Upper lobe of right lung (tissue), 1 donor: ENCODE results near the gene GALNT18. TPM values are rescaled to one million over a fixed set of nuclear protein-coding genes. Genes with fewer than 3 reads are reported as not detected.

Experiments
- ATAC-seq: fragments of 200-7000 bp; cut with Tn5 transposase; one replicate; pipeline ENCODE4 v1.9.1; 2020; ENCODE audit warnings: mild to moderate bottlenecking, moderate library complexity
- DNase-seq: peaks from one replicate; pipeline ENCODE4 v3.0.0-alpha.2; 2020
- H3K27ac ChIP-seq: fragments of 200-600 bp; one replicate; pipeline ENCODE4 v1.8.0; 2022
- H3K27me3 ChIP-seq: fragments of 200-600 bp; one replicate; pipeline ENCODE4 v1.8.0; 2022; ENCODE audit warnings: mild to moderate bottlenecking
- H3K36me3 ChIP-seq: fragments of 200-600 bp; one replicate; pipeline ENCODE4 v1.8.0; 2022
- H3K4me1 ChIP-seq: fragments of 200-600 bp; one replicate; pipeline ENCODE4 v1.8.0; 2022
- H3K4me3 ChIP-seq: fragments of 200-600 bp; one replicate; pipeline ENCODE4 v1.8.0; 2022; ENCODE audit warnings: mild to moderate bottlenecking
- H3K9me3 ChIP-seq: fragments of 200-600 bp; one replicate; pipeline ENCODE4 v1.8.0; 2022
- intact Hi-C: fragments of 100-400 bp; cut with DNase I; formaldehyde crosslinking; loops from one replicate; pipeline ENCODE4 v1.11.0; 2022
- total RNA-seq: library from RNA; stranded (reverse); fragmentation: NEBNext Ultra II Directional; extraction: Animal tissue kit (Norgen Biotek cat#: 25700); gene quantifications from one replicate; pipeline ENCODE4 v1.2.1, GENCODE V29; 2021
- TF ChIP-seq, protein P1 (sequence below): fragments of 200-600 bp; IDR thresholded peaks from one replicate; pipeline ENCODE4 v1.8.0; 2022; ENCODE audit warnings: antibody characterized with exemption
- donor health status: DM: no; HTN: yes; CAD: no; lungs with severe emphysema.

GALNT18 gene
- total RNA-seq, 1 donor from 2014 or later = 55.5 TPM

DNA sequence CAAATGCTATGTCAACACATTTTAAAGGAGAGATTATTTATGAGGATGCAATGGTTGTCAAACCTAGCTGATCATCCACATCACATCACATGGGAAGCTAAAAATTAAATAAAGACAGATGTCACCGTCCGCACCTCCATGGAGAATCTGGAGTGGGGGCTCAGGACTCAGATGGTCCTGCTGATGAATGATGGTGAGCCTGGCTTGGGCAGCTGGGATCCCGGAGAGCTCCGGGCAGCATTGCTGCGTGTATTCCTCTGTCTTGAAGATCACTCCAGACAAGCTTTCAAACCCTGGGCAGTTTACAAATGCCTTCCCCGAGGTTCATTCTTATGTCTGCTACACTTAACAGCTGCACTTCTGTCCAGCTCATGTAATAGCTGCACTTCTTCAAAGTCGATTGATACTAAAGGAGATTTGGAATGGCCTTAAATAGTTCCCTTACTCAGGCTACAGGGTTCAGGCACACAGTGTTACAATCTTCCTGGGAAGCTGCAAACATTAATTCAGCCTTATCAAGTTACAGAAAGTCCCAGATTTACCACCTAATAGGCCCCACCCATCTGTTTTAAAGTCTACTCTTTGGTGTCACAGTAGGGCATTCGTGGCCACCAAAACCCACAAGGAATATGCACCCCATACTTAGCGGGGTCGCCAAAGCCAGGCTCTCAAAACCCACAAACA lies 234.0 kb downstream of the GALNT18 start:
- Histone ChIP-seq H3K27me3 (no peaks in the 10 kb centered on the region), H3K4me3 (no peak overlapping the region), H3K9me3 (no peaks in the 10 kb centered on the region), H3K4me1 (peaks cover 4% of the 10 kb centered on the region), H3K36me3 (no peaks in the 10 kb centered on the region), H3K27ac (no peak overlapping the region)
- DNase-seq (no peak), ATAC-seq (no peak)
- TF ChIP-seq, protein P1, sequence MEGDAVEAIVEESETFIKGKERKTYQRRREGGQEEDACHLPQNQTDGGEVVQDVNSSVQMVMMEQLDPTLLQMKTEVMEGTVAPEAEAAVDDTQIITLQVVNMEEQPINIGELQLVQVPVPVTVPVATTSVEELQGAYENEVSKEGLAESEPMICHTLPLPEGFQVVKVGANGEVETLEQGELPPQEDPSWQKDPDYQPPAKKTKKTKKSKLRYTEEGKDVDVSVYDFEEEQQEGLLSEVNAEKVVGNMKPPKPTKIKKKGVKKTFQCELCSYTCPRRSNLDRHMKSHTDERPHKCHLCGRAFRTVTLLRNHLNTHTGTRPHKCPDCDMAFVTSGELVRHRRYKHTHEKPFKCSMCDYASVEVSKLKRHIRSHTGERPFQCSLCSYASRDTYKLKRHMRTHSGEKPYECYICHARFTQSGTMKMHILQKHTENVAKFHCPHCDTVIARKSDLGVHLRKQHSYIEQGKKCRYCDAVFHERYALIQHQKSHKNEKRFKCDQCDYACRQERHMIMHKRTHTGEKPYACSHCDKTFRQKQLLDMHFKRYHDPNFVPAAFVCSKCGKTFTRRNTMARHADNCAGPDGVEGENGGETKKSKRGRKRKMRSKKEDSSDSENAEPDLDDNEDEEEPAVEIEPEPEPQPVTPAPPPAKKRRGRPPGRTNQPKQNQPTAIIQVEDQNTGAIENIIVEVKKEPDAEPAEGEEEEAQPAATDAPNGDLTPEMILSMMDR = no peak
- intact Hi-C loops = no loop called here

DNA sequence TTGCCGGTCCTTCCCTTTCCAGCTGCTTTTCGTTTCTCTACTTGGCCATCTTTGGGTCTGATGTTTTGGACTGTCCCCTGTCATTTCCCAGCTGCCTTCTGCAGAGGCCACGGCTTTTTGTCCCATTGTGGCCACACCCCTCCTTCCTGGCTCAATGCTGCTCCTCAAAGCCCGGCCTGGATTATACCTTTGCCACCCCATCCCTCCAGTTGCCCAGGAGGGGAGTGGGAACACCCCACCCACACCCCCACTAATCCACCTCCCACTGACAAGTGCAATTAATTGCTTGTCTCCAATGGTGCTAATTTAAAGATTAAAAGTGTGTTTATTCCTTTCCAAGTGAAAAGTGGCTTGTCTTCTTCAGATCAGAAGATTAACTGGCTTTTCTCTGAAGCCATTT lies 234.6 kb downstream of the GALNT18 start:
- Histone ChIP-seq H3K9me3 (no peaks in the 10 kb centered on the region), H3K4me3 (no peak overlapping the region), H3K36me3 (no peaks in the 10 kb centered on the region), H3K27ac (no peak overlapping the region), H3K27me3 (no peaks in the 10 kb centered on the region), H3K4me1 (peaks cover 4% of the 10 kb centered on the region)
- intact Hi-C loops = no loop called here
- TF ChIP-seq, protein P1 = no peak
- no peak for ATAC-seq
- no peak for DNase-seq

DNA sequence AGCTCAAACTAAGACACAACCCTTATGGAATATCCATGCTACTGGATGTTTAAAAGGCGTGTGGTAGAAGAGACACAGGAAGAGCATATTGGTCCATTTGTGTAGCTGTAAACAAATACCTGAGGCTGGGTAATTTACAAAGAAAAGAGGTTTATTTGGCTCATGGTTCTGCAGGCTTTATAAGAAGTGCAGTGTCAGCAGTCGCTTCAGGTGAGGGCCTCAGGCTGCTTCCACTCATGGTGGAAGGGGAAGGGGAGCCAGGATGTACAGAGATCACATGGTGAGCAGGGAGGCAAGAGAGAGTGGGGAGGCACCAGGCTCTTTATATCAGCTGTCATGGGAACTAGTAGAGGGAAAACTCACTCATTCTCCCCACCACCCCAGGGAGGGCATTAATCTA lies 237.0 kb downstream of the GALNT18 start:
- Histone ChIP-seq H3K27ac (no peak overlapping the region), H3K9me3 (no peaks in the 10 kb centered on the region), H3K4me1 (peaks cover 4% of the 10 kb centered on the region), H3K4me3 (no peak overlapping the region), H3K27me3 (no peaks in the 10 kb centered on the region), H3K36me3 (no peaks in the 10 kb centered on the region)
- no peak for DNase-seq
- TF ChIP-seq, protein P1 = no peak
- no peak for ATAC-seq
- intact Hi-C loops = no loop called here

DNA sequence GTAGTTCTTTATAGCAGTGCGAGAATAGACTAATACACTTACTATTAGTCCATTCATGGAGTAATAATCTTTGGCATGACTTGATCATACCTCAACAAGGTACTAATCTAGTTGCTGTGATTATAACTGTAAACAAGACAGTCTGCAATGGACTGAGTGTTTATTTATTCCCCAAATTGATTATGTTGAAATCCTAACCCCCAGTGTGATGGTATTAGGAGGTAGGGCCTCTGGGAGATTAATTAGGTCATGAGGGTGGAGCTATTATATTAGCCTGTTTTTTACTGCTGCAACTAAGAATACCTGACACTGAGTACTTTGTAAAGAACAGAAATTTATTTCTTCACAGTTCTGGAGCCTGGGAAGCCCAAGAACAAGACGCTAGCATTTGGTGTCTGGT lies 237.8 kb downstream of the GALNT18 start:
- Histone ChIP-seq H3K27me3 (no peaks in the 10 kb centered on the region), H3K9me3 (no peaks in the 10 kb centered on the region), H3K36me3 (no peaks in the 10 kb centered on the region), H3K4me3 (no peak overlapping the region), H3K27ac (no peak overlapping the region), H3K4me1 (peaks cover 4% of the 10 kb centered on the region)
- DNase-seq (no peak), ATAC-seq (no peak)
- intact Hi-C loops = no loop called here
- TF ChIP-seq, protein P1 = no peak

DNA sequence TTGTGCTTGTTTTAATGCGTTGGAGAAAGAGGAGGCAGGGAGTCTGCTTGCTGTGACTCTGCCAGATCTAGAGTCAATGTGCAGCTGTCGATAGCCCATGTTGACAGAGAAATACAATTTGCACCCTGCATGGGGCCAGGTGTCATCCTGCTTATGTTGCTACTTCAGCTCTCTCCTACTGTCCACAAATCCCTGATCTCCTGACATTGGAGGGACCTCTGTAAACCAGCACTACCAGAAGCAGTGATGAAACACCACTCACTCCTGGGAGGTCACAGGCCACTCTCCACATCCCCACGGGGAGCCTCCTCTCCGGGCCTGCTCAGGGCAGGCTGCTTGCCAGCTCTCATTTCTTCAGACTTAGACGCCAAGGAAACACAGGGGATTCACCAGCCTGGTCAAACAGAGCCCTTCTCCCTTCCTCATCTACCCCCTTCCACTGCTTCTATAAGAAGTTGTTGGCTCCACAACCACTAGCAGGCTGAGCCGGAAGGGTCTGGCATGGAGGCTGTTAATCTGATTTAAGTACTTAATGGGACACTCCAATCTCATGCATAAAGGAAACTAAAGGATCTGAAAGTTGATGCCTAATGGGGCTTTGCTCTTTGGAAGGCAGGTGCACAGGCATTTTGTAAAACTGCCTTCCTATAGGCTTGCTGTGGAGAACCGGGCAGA lies 238.8 kb downstream of the GALNT18 start:
- Histone ChIP-seq H3K9me3 (no peaks in the 10 kb centered on the region), H3K4me3 (no peak overlapping the region), H3K27me3 (no peaks in the 10 kb centered on the region), H3K27ac (no peak overlapping the region), H3K4me1 (peaks cover 4% of the 10 kb centered on the region), H3K36me3 (no peaks in the 10 kb centered on the region)
- DNase-seq (no peak), ATAC-seq (no peak)
- TF ChIP-seq, protein P1 = no peak
- intact Hi-C loops = no loop called here
